Activated CD4-positive, alpha-beta T cell treated with anti-CD3 and anti-CD28 coated beads for 36 hours (primary cell): ENCODE results near the gene ACAN. TPM values are rescaled to one million over a fixed set of nuclear protein-coding genes. Genes with fewer than 3 reads are reported as not detected.

ENCODE experiments used
- ATAC-seq: fragments of 200-7000 bp; cut with Tn5 transposase; one replicate; pipeline ENCODE4 v1.10.0; 2021; ENCODE audit warnings: mild to moderate bottlenecking, moderate library complexity
- CTCF ChIA-PET: fragments of 350-600 bp; sonication (Branson Sonifier 250); formaldehyde crosslinking; loops from one replicate; lab custom pipeline; 2021; ENCODE audit warnings: antibody characterized with exemption; lab: Charles Lee
- POLR2A ChIA-PET: fragments of 350-600 bp; sonication (Branson Sonifier 250); formaldehyde crosslinking; loops from one replicate; lab custom pipeline; 2021; ENCODE audit warnings: antibody characterized with exemption, inconsistent platforms; lab: Charles Lee
- DNase-seq: peaks from one replicate; pipeline ENCODE4 v3.0.0-alpha.2; 2020
- H3K27ac Mint-ChIP-seq: one replicate; pipeline ENCODE4 v1.8.0; 2021; ENCODE audit warnings: mixed read lengths
- H3K27me3 Mint-ChIP-seq: one replicate; pipeline ENCODE4 v1.8.0; 2021; ENCODE audit warnings: mixed read lengths
- H3K36me3 Mint-ChIP-seq: one replicate; pipeline ENCODE4 v1.8.0; 2021; ENCODE audit warnings: low read depth, mixed read lengths
- H3K4me1 Mint-ChIP-seq: one replicate; pipeline ENCODE4 v1.8.0; 2021; ENCODE audit warnings: mixed read lengths
- H3K4me3 Mint-ChIP-seq: one replicate; pipeline ENCODE4 v1.8.0; 2021; ENCODE audit warnings: mild to moderate bottlenecking, moderate library complexity, mixed read lengths
- H3K9me3 Mint-ChIP-seq: one replicate; pipeline ENCODE4 v1.8.0; 2021; ENCODE audit warnings: low read depth, mixed read lengths
- intact Hi-C, 2 experiments: fragments of 100-400 bp; cut with DNase I in 1 of 2; cut with micrococcal nuclease in 1 of 2; formaldehyde crosslinking; loops; one replicate each; pipeline versions ENCODE4 v1.14.2 to v1.15.1; 2022 to 2024; cut with DNase I, micrococcal nuclease
- total RNA-seq, 2 experiments: library from RNA; stranded (reverse); gene quantifications; one replicate each; pipeline ENCODE4 v1.2.3, GENCODE V29; 2021

Gene ACAN
- total RNA-seq, 2 experiments from 2014 or later, result not detected

DNA sequence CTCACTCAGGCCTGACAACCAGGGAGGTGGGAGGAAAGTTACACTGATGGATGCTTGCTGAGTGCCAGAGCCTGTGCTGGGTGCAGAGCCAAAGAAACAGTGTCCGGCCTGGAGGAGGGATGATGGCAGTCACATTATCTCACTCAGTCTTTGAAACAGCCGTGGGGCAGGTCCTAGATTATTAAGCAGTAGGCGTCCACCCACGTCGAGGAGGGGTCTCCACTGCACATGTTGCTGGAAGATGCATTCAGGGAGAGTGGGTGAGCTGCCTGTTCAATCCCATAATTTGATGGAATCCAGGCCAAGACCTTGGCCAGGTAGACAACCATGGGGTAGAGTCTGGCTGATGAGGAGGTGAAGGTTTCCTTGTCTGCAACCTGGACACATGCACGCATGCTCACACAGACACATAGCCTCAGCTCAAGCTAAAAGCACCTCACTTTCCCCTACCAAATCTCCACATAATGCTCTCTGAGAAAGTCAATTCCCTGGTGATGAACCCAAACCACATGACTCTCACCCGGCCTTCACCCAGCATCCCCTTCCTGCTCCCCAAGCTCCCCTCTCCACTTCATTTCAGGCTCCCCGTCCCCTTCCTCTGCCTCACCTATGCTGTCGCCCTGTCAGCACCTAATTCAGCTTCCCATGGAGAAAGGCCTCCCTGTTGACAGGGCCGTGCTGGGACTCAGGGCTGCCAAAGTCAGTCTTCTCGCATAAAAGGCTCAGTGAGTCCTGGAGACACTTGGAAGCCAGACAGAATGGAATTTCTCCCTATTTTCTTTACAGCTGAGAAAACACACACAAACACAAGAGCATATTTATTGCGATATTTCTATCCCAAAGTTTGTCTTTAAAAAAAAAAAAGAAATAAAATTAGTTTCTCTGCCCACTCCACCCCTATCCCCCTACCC, 29.8 kb downstream of the ACAN start:
- ATAC-seq (no peak), DNase-seq (no peak)
- H3K27ac Mint-ChIP-seq, result no peak overlapping the region
- no peaks in the 10 kb centered on the region for H3K9me3 Mint-ChIP-seq
- H3K36me3 Mint-ChIP-seq, result no peaks in the 10 kb centered on the region
- peaks cover 4% of the 10 kb centered on the region for H3K4me1 Mint-ChIP-seq
- H3K4me3 Mint-ChIP-seq, result no peak overlapping the region
- H3K27me3 Mint-ChIP-seq, result no peaks in the 10 kb centered on the region
- ChIA-PET POLR2A (no interaction called here), CTCF (no interaction called here)
- intact Hi-C loops, result loop anchor here in 1 of 2 experiments (5.0 kb wide), 1 partner anchor 356 kb away; no protein-coding TSS in a partner anchor

DNA sequence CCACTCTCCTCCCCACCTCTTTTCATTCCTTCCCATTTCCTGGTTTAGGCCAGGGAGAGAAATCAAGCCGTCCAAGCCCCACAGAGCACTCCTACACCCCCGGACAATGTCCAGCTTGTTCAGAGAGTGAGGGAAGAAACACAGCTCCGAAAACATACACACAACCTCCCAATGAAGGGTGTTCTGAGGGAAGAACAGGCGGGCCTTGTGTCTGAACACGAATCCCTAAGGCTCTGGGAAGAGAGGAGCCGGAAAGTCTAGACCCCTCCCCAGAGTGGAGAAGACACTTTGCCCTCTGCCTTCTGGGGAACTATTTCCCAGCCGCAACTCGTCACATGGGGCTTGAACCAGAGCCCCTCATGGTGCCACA, 30.5 kb downstream of the ACAN start:
- Mint-ChIP-seq H3K4me1 (peaks cover 4% of the 10 kb centered on the region), H3K9me3 (no peaks in the 10 kb centered on the region), H3K4me3 (no peak overlapping the region), H3K36me3 (no peaks in the 10 kb centered on the region), H3K27me3 (no peaks in the 10 kb centered on the region), H3K27ac (no peak overlapping the region)
- DNase-seq (no peak), ATAC-seq (no peak)
- intact Hi-C loops, result loop anchor here in 1 of 2 experiments (1.0 to 5.0 kb wide), 2 partner anchors 209 to 356 kb away; no protein-coding TSS in a partner anchor
- POLR2A ChIA-PET, result no interaction called here
- CTCF ChIA-PET, result interaction anchor here (0.6 kb wide), 1 partner anchor 207 kb away, joined by 3 read pairs; no protein-coding TSS in a partner anchor

DNA sequence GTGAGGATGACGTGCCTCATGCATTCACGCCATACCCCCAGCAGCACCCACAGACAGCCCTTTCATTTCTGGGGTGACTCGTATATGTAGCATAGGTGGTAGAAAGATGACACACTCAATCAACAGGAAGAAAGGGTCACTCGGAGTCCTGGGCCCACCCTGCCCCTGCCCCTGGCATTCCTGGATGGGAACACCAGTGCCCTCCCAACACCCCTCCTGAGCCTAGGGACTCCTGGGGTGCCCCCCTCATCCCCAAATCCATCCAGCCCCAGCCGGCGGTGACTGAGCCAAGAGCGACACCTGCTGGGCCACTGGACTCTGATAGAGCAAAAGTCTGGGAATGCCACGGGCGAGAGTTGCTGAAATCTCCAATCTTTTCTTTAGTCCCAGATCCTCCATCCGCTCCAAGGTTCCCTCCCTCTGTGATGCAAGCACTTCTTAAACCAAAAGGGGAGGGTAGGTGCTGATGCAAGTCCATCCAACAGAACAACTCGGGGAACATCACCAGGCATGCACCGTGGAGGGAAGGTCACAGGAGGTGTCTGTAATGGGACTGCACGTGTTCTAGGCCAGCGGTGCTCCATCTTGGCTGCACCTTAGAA, 31.1 kb downstream of the ACAN start:
- Mint-ChIP-seq H3K4me3 (no peak overlapping the region), H3K27me3 (peaks cover 2% of the 10 kb centered on the region), H3K36me3 (no peaks in the 10 kb centered on the region), H3K27ac (no peak overlapping the region), H3K4me1 (peaks cover 4% of the 10 kb centered on the region), H3K9me3 (no peaks in the 10 kb centered on the region)
- intact Hi-C loops, result loop anchor here in 1 of 2 experiments (1.0 to 5.0 kb wide), 2 partner anchors 210 to 357 kb away; no protein-coding TSS in a partner anchor
- DNase-seq (peak; percentile 42), ATAC-seq (peak; percentile 89)
- CTCF ChIA-PET, result interaction anchor here (0.6 to 0.7 kb wide), 3 partner anchors 78 to 208 kb away, joined by 3 read pairs; no protein-coding TSS in a partner anchor
- POLR2A ChIA-PET, result interaction anchor here (0.6 kb wide), 1 partner anchor 26 kb away, joined by 5 read pairs; no protein-coding TSS in a partner anchor

DNA sequence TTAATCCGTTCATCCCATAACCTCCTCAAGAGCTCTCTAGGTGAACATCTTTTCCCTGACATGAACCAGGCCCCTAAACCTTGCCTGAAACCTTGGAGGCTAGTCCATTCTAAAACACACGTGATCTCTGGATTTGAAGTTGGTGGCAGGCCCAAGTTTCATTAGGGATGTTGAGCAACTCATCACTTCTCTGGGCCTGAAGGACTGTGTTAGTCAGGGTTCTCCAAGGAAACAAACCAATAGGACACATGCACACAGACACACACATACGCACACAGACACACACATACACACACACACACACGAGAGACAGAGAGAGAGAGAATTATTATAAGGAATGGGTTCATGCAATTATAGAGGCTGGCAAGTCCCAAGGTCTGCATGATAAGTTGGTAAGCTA, 31.9 kb downstream of the ACAN start:
- ChIA-PET POLR2A (interaction anchor here (0.6 kb wide), 1 partner anchor 25 kb away, joined by 5 read pairs; no protein-coding TSS in a partner anchor), CTCF (interaction anchor here (0.6 to 1.2 kb wide), 4 partner anchors 9 to 77 kb away, joined by 3 to 4 read pairs (median 3); no protein-coding TSS in a partner anchor)
- intact Hi-C loops, result no loop called here
- Mint-ChIP-seq H3K27me3 (peaks cover 2% of the 10 kb centered on the region), H3K4me3 (no peak overlapping the region), H3K36me3 (no peaks in the 10 kb centered on the region), H3K9me3 (no peaks in the 10 kb centered on the region), H3K4me1 (peaks cover 4% of the 10 kb centered on the region), H3K27ac (no peak overlapping the region)
- DNase-seq (no peak), ATAC-seq (no peak)

DNA sequence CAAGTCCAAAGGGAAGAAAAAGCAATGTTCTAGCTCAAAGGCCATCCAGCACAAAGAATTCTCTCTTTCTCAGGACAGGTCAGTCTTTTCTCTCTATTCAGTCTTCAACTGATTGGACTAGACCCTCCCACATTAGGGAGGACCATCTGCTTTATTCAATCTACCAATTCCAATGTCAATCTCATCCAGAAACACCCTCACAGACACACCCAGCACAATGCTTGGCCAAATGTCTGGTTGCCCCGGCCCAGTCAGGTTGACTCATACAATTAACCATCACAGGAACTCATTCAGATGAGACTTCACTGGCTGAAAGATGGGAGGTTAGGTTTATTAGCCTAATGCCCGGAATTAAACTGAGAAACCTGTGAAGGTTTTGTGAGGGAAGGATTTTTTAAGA, 32.4 kb downstream of the ACAN start:
- POLR2A ChIA-PET, result no interaction called here
- CTCF ChIA-PET, result interaction anchor here (0.6 to 1.2 kb wide), 3 partner anchors 9 to 30 kb away, joined by 3 to 4 read pairs (median 3); no protein-coding TSS in a partner anchor
- Mint-ChIP-seq H3K27ac (no peak overlapping the region), H3K9me3 (no peaks in the 10 kb centered on the region), H3K27me3 (peaks cover 2% of the 10 kb centered on the region), H3K4me1 (peaks cover 4% of the 10 kb centered on the region), H3K36me3 (no peaks in the 10 kb centered on the region), H3K4me3 (no peak overlapping the region)
- DNase-seq (no peak), ATAC-seq (no peak)
- intact Hi-C loops, result no loop called here

DNA sequence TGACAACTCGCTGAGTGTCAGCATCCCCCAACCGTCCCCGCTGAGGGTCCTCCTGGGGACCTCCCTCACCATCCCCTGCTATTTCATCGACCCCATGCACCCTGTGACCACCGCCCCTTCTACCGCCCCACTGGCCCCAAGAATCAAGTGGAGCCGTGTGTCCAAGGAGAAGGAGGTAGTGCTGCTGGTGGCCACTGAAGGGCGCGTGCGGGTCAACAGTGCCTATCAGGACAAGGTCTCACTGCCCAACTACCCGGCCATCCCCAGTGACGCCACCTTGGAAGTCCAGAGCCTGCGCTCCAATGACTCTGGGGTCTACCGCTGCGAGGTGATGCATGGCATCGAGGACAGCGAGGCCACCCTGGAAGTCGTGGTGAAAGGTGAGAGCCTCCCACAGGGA, 35.4 kb downstream of the ACAN start:
- H3K27me3 Mint-ChIP-seq, result peaks cover 2% of the 10 kb centered on the region
- H3K4me3 Mint-ChIP-seq, result no peak overlapping the region
- intact Hi-C loops, result no loop called here
- H3K36me3 Mint-ChIP-seq, result no peaks in the 10 kb centered on the region
- ATAC-seq, result no peak
- no peak for DNase-seq
- ChIA-PET CTCF (no interaction called here), POLR2A (interaction anchor here (0.6 kb wide), 1 partner anchor 220 kb away, joined by 6 read pairs; no protein-coding TSS in a partner anchor)
- peaks cover 4% of the 10 kb centered on the region for H3K4me1 Mint-ChIP-seq
- H3K27ac Mint-ChIP-seq, result no peak overlapping the region
- H3K9me3 Mint-ChIP-seq, result no peaks in the 10 kb centered on the region

DNA sequence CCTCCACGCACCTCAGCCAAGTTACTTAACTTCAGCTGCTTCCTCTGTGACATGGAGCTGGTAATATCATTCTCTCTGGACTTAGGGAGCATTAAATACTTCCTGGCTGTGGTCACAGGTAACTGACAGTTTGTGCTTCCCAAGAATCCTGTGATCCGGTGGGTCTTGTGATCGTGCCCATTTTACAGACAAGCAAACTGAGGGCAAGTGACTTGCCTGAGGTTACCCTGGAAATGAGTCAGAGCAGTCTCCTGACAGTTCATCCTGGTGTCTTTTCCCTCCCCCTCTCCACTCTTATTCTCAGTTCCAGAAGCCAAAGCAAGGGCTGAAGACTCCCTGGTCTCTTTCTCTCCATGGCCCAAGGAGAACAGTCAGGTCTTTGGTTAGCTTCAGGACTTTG, 35.9 kb downstream of the ACAN start:
- ChIA-PET CTCF (interaction anchor here (0.5 kb wide), 1 partner anchor 341 kb away, joined by 3 read pairs; no protein-coding TSS in a partner anchor), POLR2A (no interaction called here)
- H3K27me3 Mint-ChIP-seq, result peaks cover 2% of the 10 kb centered on the region
- H3K27ac Mint-ChIP-seq, result no peak overlapping the region
- H3K4me3 Mint-ChIP-seq, result no peak overlapping the region
- peaks cover 4% of the 10 kb centered on the region for H3K4me1 Mint-ChIP-seq
- H3K9me3 Mint-ChIP-seq, result no peaks in the 10 kb centered on the region
- ATAC-seq (no peak), DNase-seq (no peak)
- intact Hi-C loops, result no loop called here
- no peaks in the 10 kb centered on the region for H3K36me3 Mint-ChIP-seq

DNA sequence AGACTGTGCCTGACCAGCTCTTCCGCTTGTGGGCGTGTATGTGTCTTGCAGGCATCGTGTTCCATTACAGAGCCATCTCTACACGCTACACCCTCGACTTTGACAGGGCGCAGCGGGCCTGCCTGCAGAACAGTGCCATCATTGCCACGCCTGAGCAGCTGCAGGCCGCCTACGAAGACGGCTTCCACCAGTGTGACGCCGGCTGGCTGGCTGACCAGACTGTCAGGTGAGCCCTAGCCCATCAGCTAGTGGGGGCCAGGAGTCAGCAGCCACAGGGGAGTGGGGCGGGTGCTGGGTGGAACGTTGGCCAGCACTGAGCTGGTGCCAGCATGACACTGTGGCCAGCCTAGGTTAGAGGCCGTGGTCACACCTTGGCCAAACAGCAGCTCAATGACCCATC, 36.7 kb downstream of the ACAN start:
- Mint-ChIP-seq H3K4me3 (no peak overlapping the region), H3K36me3 (no peaks in the 10 kb centered on the region), H3K27me3 (peaks cover 2% of the 10 kb centered on the region), H3K4me1 (peaks cover 6% of the 10 kb centered on the region), H3K27ac (no peak overlapping the region), H3K9me3 (no peaks in the 10 kb centered on the region)
- ChIA-PET POLR2A (no interaction called here), CTCF (interaction anchor here (0.5 kb wide), 1 partner anchor 342 kb away, joined by 3 read pairs; no protein-coding TSS in a partner anchor)
- DNase-seq (no peak), ATAC-seq (no peak)
- intact Hi-C loops, result no loop called here

DNA sequence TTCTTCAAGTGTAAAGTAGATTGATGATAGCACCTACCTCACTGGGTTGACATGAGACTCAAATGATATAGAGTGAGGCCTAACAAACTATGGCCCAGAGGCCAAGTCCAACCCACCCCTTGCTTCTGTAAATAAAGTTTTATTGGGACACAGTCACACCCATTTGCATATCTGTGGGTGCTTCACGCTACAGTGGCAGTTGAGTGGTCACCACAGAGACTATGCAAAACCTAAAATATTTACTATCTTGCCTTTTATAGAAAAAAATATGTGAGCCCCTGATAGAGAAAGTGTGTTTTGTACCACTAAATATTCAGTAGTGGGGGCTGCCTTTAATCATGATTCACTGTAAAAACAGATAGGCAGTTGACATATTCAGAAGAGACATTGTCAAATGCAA, 38.0 kb downstream of the ACAN start:
- ATAC-seq (no peak), DNase-seq (no peak)
- ChIA-PET CTCF (no interaction called here), POLR2A (no interaction called here)
- Mint-ChIP-seq H3K27me3 (peaks cover 2% of the 10 kb centered on the region), H3K27ac (no peak overlapping the region), H3K36me3 (no peaks in the 10 kb centered on the region), H3K9me3 (no peaks in the 10 kb centered on the region), H3K4me3 (no peak overlapping the region), H3K4me1 (peaks cover 7% of the 10 kb centered on the region)
- intact Hi-C loops, result no loop called here

DNA sequence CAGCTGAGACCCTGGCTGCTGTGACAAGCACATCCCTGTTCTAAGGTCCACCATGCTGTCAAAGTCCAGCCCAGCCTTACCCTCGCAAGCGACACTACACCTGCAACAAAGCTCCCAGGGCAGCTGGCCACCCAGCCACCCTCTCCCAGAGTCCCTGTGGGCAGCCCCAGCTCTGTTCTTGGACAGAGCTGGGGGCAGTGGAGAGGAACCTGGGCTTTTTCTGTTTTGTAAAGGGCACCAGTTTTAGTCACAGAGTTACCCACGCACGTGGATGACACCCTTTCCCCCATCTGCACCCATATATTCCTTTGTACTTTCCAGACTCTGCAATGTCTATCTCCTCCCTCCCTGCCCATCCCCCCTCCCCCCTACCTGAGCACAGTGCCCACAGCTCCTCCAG, 38.9 kb downstream of the ACAN start:
- Mint-ChIP-seq H3K9me3 (no peaks in the 10 kb centered on the region), H3K27ac (no peak overlapping the region), H3K27me3 (peaks cover 2% of the 10 kb centered on the region), H3K4me3 (no peak overlapping the region), H3K36me3 (no peaks in the 10 kb centered on the region), H3K4me1 (peaks cover 7% of the 10 kb centered on the region)
- ChIA-PET CTCF (interaction anchor here (0.6 kb wide), 1 partner anchor 218 kb away, joined by 3 read pairs; no protein-coding TSS in a partner anchor), POLR2A (no interaction called here)
- intact Hi-C loops, result no loop called here
- DNase-seq (no peak), ATAC-seq (no peak)

DNA sequence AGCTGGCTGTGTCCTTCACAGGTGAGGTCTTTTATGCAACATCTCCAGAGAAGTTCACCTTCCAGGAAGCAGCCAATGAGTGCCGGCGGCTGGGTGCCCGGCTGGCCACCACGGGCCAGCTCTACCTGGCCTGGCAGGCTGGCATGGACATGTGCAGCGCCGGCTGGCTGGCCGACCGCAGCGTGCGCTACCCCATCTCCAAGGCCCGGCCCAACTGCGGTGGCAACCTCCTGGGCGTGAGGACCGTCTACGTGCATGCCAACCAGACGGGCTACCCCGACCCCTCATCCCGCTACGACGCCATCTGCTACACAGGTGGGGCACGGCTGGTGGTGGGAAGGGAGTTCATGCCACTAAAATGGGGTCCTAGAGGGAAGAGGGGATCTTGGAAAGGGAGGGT, 40.1 kb downstream of the ACAN start:
- no peaks in the 10 kb centered on the region for H3K36me3 Mint-ChIP-seq
- intact Hi-C loops, result no loop called here

More for the DNA sequence above, 40.1 kb downstream of the ACAN start:
- Mint-ChIP-seq H3K27me3 (peaks cover 2% of the 10 kb centered on the region), H3K4me1 (peaks cover 7% of the 10 kb centered on the region), H3K27ac (no peak overlapping the region), H3K9me3 (no peaks in the 10 kb centered on the region), H3K4me3 (no peak overlapping the region)
- ATAC-seq (no peak), DNase-seq (no peak)
- POLR2A ChIA-PET, result no interaction called here
- CTCF ChIA-PET, result no interaction called here
